Esophagus (tissue), 2 donors: ENCODE results near the gene PAK1. TPM values are rescaled to one million over a fixed set of nuclear protein-coding genes. Genes with fewer than 3 reads are reported as not detected.

Experiments
- H3K27ac ChIP-seq, 2 donors: one replicate each; pipeline ENCODE4 v1.5.1; 2013; ENCODE audit warnings: low read depth in 2 of 2, mild to moderate bottlenecking in 2 of 2, inconsistent platforms in 1 of 2, low read length in 1 of 2, moderate library complexity in 1 of 2
- H3K27me3 ChIP-seq, 2 donors: one replicate each; pipeline ENCODE4 v1.6.1; 2013; ENCODE audit warnings: low read length in 2 of 2, control low read depth in 1 of 2, mild to moderate bottlenecking in 1 of 2; ENCODE audit not compliant: insufficient read depth in 2 of 2, control insufficient read depth in 1 of 2
- H3K36me3 ChIP-seq, 2 donors: one replicate each; pipeline ENCODE4 v1.6.1; 2013; ENCODE audit warnings: low read length in 1 of 2; ENCODE audit not compliant: control insufficient read depth in 2 of 2, insufficient read depth in 2 of 2
- H3K4me1 ChIP-seq, 2 donors: one replicate each; pipeline ENCODE4 v1.6.1; 2013; ENCODE audit warnings: low read length in 1 of 2; ENCODE audit not compliant: control insufficient read depth in 2 of 2, insufficient read depth in 2 of 2
- H3K4me3 ChIP-seq, 2 donors: one replicate each; pipeline ENCODE4 v1.5.1; 2013; ENCODE audit warnings: low read length in 2 of 2, mild to moderate bottlenecking in 2 of 2, low read depth in 1 of 2, moderate library complexity in 1 of 2
- H3K9me3 ChIP-seq, 2 donors: one replicate each; pipeline ENCODE4 v1.6.1; 2013; ENCODE audit warnings: mild to moderate bottlenecking in 2 of 2, low read depth in 1 of 2, low read length in 1 of 2, moderate library complexity in 1 of 2; ENCODE audit not compliant: control insufficient read depth in 2 of 2, insufficient read depth in 1 of 2
- WGBS, 2 donors: extraction: QIAGEN DNeasy Blood & Tissue Kit; methylation state at CpG; one replicate each; pipeline ENCODE4 v1.1.7; 2013; 5-methylcytosine and 5-hydroxymethylcytosine counted together
- polyA plus RNA-seq, 2 donors: library from polyadenylated mRNA; stranded (reverse); fragments of 200-250 nt; gene quantifications; one replicate each; pipeline ENCODE4 v1.2.3, GENCODE V29; 2013
- donor health status: healthy with polysubstance abuse.
- donor health status: Bipolar disorder and iron deficiency.

The PAK1 gene
- polyA plus RNA-seq, 2 donors, result 10.3 to 16.3 TPM

DNA sequence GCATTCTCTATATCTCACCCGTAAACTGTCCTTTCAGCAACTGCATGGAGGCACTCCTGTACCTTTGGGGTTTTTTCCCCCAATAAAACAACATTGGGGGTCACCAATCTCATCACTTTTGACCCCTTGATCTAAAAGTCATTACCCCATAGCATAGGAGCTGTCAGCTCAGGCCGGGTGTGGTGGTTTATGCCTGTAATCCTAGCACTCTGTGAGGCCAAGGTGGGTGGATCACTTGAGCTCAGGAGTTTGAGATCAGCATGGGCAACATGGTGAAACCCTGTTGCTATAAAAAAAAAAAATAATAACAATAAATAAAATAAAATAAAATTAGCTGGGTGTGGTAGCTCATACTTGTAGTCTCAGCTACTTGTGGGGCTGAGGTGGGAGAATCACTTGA, 155.3 kb downstream of the PAK1 start:
- Histone ChIP-seq H3K4me1 (no peaks in the 10 kb centered on the region), H3K4me3 (no peak overlapping the region), H3K27ac (no peak overlapping the region), H3K36me3 (peaks cover 0 to 4% of the 10 kb centered on the region in 2 donors), H3K9me3 (no peaks in the 10 kb centered on the region), H3K27me3 (no peaks in the 10 kb centered on the region)
- WGBS, 2 donors, result 75 to 91% methylated on average over 2 of the region's 2 CpGs

GRCh38 chr11:77316733-77317342, 157.1 kb downstream of the PAK1 start:
- Histone ChIP-seq H3K36me3 (no peaks in the 10 kb centered on the region), H3K4me3 (no peak overlapping the region), H3K9me3 (no peaks in the 10 kb centered on the region), H3K27ac (no peak overlapping the region), H3K27me3 (no peaks in the 10 kb centered on the region), H3K4me1 (no peaks in the 10 kb centered on the region)
- WGBS, 2 donors, result 57 to 61% methylated on average over 5 of the region's 5 CpGs

DNA sequence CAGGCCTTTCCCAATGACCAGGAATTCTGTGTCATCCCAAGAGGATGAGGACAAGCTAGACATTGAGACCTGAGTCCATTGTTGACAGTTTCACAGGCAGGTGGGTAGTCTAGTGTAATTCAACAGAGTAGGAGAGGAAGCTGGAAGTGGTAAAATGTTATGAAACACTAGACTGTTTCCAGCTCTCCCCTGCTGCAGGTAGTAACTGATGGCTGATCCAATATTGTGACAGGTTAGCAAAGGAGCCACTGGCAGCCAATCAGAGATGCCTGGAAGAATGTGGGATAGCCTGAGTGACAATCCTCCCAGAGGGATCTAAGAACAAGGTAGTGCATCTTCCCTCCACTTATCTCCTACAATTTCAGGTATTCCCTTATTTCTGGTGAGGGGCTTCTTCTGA, 161.8 kb downstream of the PAK1 start:
- no peak overlapping the region for H3K27ac ChIP-seq
- H3K4me1 ChIP-seq, result no peaks in the 10 kb centered on the region

DNA sequence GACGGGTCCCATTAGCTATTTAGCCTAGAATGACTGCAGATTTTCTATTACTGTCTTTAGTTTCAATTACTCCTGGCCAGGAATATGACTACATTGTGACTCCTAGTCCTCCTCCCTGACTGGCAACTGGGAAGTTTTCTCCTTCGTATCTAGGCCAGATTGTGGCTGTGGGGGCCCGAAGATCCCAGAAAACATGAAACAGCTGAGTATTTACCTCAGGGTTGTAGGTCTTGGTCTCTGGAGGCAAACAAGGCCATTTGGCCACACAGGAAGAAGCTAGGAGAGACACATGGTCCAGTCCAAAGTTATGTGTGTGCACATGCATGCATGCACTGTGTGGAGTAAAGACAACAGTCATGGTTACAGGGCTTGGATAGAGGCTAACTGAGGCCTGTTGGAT, 162.2 kb downstream of the PAK1 start:
- H3K36me3 ChIP-seq, result no peaks in the 10 kb centered on the region
- H3K27ac ChIP-seq, result no peak overlapping the region
- WGBS, 2 donors, result 92 to 97% methylated on average over 3 of the region's 3 CpGs
- no peak overlapping the region for H3K4me3 ChIP-seq
- H3K9me3 ChIP-seq, result no peaks in the 10 kb centered on the region
- H3K4me1 ChIP-seq, result no peaks in the 10 kb centered on the region
- H3K27me3 ChIP-seq, result no peaks in the 10 kb centered on the region

More for the DNA sequence above, 161.8 kb downstream of the PAK1 start:
- Histone ChIP-seq H3K9me3 (no peaks in the 10 kb centered on the region), H3K27me3 (no peaks in the 10 kb centered on the region), H3K4me3 (no peak overlapping the region), H3K36me3 (no peaks in the 10 kb centered on the region)

DNA sequence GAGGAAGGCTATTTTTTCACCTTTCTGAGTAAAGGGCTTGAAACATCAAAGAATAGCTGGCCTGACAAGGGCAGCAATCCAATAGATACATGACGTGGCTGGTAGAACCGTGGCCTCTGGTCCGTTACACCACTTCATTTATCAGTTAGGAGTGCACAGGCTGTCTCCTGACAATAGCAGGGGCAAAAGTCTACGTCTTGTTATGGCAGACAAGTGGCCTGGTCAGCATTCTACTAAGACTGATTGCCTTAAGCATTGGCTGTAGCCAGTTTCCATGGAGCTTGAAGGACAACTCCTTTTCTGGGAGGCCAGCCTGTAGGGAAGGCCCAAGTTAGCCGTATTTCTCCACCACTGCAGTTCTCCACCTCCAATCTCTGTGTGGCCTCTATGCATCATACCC, 163.2 kb downstream of the PAK1 start:
- Histone ChIP-seq H3K4me3 (no peak overlapping the region), H3K36me3 (no peaks in the 10 kb centered on the region), H3K27ac (no peak overlapping the region), H3K4me1 (no peaks in the 10 kb centered on the region), H3K9me3 (no peaks in the 10 kb centered on the region), H3K27me3 (no peaks in the 10 kb centered on the region)
- WGBS, 2 donors, result 73 to 81% methylated on average over 5 of the region's 5 CpGs

DNA sequence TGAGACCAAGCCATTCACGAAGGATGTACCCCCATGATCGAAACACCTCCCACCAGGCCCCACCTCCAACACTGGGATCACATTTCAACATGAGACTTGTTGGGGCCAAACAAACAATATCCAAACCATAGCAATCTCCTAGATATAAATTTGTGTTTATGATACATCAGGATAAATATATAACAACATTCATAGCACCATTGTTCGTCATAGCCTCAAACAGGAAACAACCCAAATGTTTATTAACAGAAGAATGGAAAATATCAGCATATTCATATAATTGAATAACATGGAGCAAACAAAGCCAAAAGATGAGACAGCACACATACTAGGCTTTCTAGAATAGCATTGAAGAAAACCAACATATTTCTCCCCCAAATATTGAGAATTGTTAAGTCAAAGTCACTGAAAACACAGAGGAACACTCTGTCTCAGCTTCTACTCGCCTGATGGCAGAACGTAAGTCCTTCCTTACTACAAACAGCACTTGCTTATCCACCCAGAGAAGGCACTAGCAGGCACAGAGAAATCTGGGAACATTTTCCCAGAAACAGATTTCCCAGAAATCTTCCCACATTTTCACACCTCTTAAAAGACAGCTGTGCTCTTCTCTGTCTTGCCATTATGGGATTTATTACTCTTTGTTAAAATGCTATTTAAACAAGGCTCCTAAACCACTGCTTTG, 164.4 kb downstream of the PAK1 start:
- H3K9me3 ChIP-seq, result no peaks in the 10 kb centered on the region
- H3K27me3 ChIP-seq, result no peaks in the 10 kb centered on the region
- H3K4me3 ChIP-seq, result no peak overlapping the region
- 77 to 93% methylated on average over 5 of the region's 5 CpGs for WGBS, 2 donors
- H3K27ac ChIP-seq, result no peak overlapping the region
- H3K36me3 ChIP-seq, result no peaks in the 10 kb centered on the region
- no peaks in the 10 kb centered on the region for H3K4me1 ChIP-seq

GRCh38 chr11:77308838-77309237, 165.1 kb downstream of the PAK1 start:
- Histone ChIP-seq H3K27me3 (no peaks in the 10 kb centered on the region), H3K9me3 (no peaks in the 10 kb centered on the region), H3K36me3 (no peaks in the 10 kb centered on the region)

DNA sequence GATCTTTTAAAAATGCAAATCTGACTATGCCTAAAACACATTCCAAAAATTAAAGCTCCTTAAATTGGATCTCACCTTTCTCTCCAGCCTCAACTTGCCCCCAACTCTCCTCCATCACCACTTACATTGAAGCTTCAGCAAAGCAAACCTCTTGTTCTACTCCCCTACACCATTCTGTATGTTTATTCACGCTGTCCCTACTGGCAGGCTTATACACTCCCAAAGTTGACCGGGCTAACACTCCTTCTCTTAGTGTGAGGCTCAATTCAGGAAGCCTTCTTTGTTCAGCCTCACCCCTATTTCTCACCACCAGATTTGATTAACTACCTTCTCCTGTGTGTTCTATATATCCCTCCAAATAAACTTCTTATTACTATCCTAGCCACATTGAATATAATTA, 170.6 kb downstream of the PAK1 start:
- Histone ChIP-seq H3K4me3 (no peak overlapping the region), H3K36me3 (no peaks in the 10 kb centered on the region), H3K27ac (no peak overlapping the region), H3K27me3 (no peaks in the 10 kb centered on the region), H3K4me1 (no peaks in the 10 kb centered on the region), H3K9me3 (no peaks in the 10 kb centered on the region)
- 82 to 83% methylated on average over 2 of the region's 2 CpGs for WGBS, 2 donors

More at GRCh38 chr11:77308838-77309237, 165.1 kb downstream of the PAK1 start:
- no peak overlapping the region for H3K27ac ChIP-seq
- no peak overlapping the region for H3K4me3 ChIP-seq
- no peaks in the 10 kb centered on the region for H3K4me1 ChIP-seq

GRCh38 chr11:77302752-77303151, 171.1 kb downstream of the PAK1 start:
- no peaks in the 10 kb centered on the region for H3K36me3 ChIP-seq
- H3K9me3 ChIP-seq, result no peaks in the 10 kb centered on the region
- H3K27me3 ChIP-seq, result no peaks in the 10 kb centered on the region
- 71 to 87% methylated on average over 3 of the region's 3 CpGs for WGBS, 2 donors
- H3K4me3 ChIP-seq, result no peak overlapping the region
- H3K4me1 ChIP-seq, result no peaks in the 10 kb centered on the region
- no peak overlapping the region for H3K27ac ChIP-seq

DNA sequence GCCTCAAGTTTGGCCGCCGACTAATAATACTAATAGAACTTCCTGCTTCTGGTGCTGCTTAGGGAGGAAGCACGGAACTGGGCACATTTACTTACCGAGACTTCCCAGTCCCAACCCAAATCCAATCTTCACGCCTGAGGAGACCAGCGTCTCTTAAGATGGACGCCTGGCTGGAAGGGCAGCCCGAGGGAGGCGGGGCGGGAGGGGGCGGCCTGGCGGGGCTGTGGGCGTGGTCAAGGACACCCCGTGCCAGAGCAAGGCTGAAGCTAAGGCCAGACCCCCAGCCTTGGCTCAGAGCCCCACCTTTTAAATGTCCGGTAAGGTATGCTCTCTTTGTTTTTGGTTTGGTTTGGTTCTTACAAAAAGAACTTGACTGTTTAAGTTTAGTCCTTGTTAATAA, 172.4 kb downstream of the PAK1 start, which contains the start of gene GDPD4:
TSS of gene GDPD4 (minus strand) at position 177 of the 400 bp plus-strand sequence. CDS start 16,549 bp downstream, outside the sequence.
- no peaks in the 10 kb centered on the region for H3K27me3 ChIP-seq
- H3K9me3 ChIP-seq, result no peaks in the 10 kb centered on the region
- H3K36me3 ChIP-seq, result no peaks in the 10 kb centered on the region
- no peaks in the 10 kb centered on the region for H3K4me1 ChIP-seq
- WGBS, 2 donors, result 89 to 92% methylated on average over 15 of the region's 15 CpGs
- H3K27ac ChIP-seq, result no peak within 1 kb of the TSS
- no peak within 1 kb of the TSS for H3K4me3 ChIP-seq
